Spleen (tissue), 7 donors: ENCODE data around the gene SAG.

Source experiments
- POLR2A ChIP-seq, 3 donors: fragments of 450-650 bp; IDR thresholded peaks; one replicate each; pipeline ENCODE4 v1.5.1; 2017; ENCODE audit warnings: antibody characterized with exemption in 3 of 3, mild to moderate bottlenecking in 1 of 3
- POLR2AphosphoS5 ChIP-seq, 3 donors: sonication (generic); formaldehyde crosslinking; IDR thresholded peaks; one replicate each; pipeline ENCODE4 v1.5.1; 2017; ENCODE audit warnings: antibody characterized with exemption in 3 of 3
- TF ChIP-seq, protein P1 (sequence below), 11 experiments: fragments of 200-600 bp in 7 of 11; fragments of 450-650 bp in 4 of 11; sonication (generic) in 4 of 11; IDR thresholded peaks in 8 of 11; conservative IDR thresholded peaks in 3 of 11; 1 replicate in 7 of 11; 2 replicates in 4 of 11; pipeline versions ENCODE4 v1.4.0 to v1.8.0; 2016 to 2021; ENCODE audit warnings: antibody characterized with exemption in 11 of 11, inconsistent platforms in 4 of 11, mild to moderate bottlenecking in 1 of 11
- donor health status: DM: no; HTN: no; CAD: no; lungs with moderate emphysema.
- donor health status: DM: no; HTN: no; CAD: no.
- donor health status: DM: no; HTN: no; CAD: no.

- TF ChIP-seq, protein P1, sequence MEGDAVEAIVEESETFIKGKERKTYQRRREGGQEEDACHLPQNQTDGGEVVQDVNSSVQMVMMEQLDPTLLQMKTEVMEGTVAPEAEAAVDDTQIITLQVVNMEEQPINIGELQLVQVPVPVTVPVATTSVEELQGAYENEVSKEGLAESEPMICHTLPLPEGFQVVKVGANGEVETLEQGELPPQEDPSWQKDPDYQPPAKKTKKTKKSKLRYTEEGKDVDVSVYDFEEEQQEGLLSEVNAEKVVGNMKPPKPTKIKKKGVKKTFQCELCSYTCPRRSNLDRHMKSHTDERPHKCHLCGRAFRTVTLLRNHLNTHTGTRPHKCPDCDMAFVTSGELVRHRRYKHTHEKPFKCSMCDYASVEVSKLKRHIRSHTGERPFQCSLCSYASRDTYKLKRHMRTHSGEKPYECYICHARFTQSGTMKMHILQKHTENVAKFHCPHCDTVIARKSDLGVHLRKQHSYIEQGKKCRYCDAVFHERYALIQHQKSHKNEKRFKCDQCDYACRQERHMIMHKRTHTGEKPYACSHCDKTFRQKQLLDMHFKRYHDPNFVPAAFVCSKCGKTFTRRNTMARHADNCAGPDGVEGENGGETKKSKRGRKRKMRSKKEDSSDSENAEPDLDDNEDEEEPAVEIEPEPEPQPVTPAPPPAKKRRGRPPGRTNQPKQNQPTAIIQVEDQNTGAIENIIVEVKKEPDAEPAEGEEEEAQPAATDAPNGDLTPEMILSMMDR (IDR thresholded peaks at IDR 0.05 in 8 of 11, conservative IDR thresholded peaks at IDR 0.05 in 3 of 11), result no peak
- TF ChIP-seq POLR2A (IDR thresholded peaks at IDR 0.05), result no peak
- TF ChIP-seq POLR2AphosphoS5 (IDR thresholded peaks at IDR 0.05), result no peak
Measured at GRCh38 chr2:233395687-233396086, 88.1 kb downstream of the SAG start.
